HG02623 (cell line): ENCODE results near the gene KLHL6.
"Not testable (repeated sequence)": the region's sequence is repeated elsewhere in the genome, so short reads cannot be mapped to it uniquely, and the experiment has no call there.

Source experiments
- ATAC-seq: cut with Tn5 transposase; IDR thresholded peaks from one replicate; pipeline ENCODE4 v1.9.1; 2021; ENCODE audit warnings: moderate library complexity; ENCODE audit not compliant: unreplicated experiment

The KLHL6 gene

GRCh38 chr3:183555541-183556081 is at the start of gene KLHL6:
Gene KLHL6, minus strand, starts transcription at chr3:183555706. Its CDS starts 53 bp downstream, at chr3:183555653.
- peak; percentile 89 for ATAC-seq

- no peak for ATAC-seq
These were observed 42.5 kb upstream of the KLHL6 start for GRCh38 chr3:183597959-183598358.

GRCh38 chr3:183594636-183595035 is 39.1 kb upstream of the KLHL6 start:
- ATAC-seq, result no peak

- no peak for ATAC-seq
These were observed 37.3 kb upstream of the KLHL6 start for GRCh38 chr3:183592821-183593220.

- ATAC-seq, result peak; percentile 93
These were observed 36.5 kb upstream of the KLHL6 start for GRCh38 chr3:183591881-183592521.

- ATAC-seq, result no peak
These were observed 34.9 kb upstream of the KLHL6 start for GRCh38 chr3:183590442-183590841.

- ATAC-seq, result no peak
These were observed 31.8 kb upstream of the KLHL6 start for GRCh38 chr3:183587336-183587735.

GRCh38 chr3:183586477-183586876 is 31.0 kb upstream of the KLHL6 start:
- ATAC-seq, result no peak

- ATAC-seq, result no peak
These were observed 29.4 kb upstream of the KLHL6 start for GRCh38 chr3:183584914-183585280.

- ATAC-seq, result no peak
These were observed 28.9 kb upstream of the KLHL6 start for GRCh38 chr3:183584246-183584913.

- ATAC-seq, result no peak
These were observed 28.1 kb upstream of the KLHL6 start for GRCh38 chr3:183583331-183584245.

- no peak for ATAC-seq
These were observed 26.7 kb upstream of the KLHL6 start for GRCh38 chr3:183582161-183582560.

GRCh38 chr3:183581496-183582155 is 26.1 kb upstream of the KLHL6 start:
- no peak for ATAC-seq

- ATAC-seq, result no peak
These were observed 24.7 kb upstream of the KLHL6 start for GRCh38 chr3:183579967-183580900.

- ATAC-seq, result no peak
These were observed 22.7 kb upstream of the KLHL6 start for GRCh38 chr3:183578179-183578578.

GRCh38 chr3:183577346-183577745 is 21.8 kb upstream of the KLHL6 start:
- no peak for ATAC-seq

GRCh38 chr3:183576487-183577107 is 21.1 kb upstream of the KLHL6 start:
- no peak for ATAC-seq

- no peak for ATAC-seq
These were observed 17.4 kb upstream of the KLHL6 start for GRCh38 chr3:183572935-183573334.

GRCh38 chr3:183570191-183570590 is 14.7 kb upstream of the KLHL6 start:
- not testable (repeated sequence) for ATAC-seq
